Testis (tissue), 3 donors: Measurements from ENCODE around the gene JAKMIP3. TPM values are rescaled to one million over a fixed set of nuclear protein-coding genes. Genes with fewer than 3 reads are reported as not detected.

ENCODE experiments used
- DNase-seq: peaks from one replicate; pipeline ENCODE4 v3.0.0-alpha.2; 2019
- H3K27ac ChIP-seq, 2 donors: fragments of 200-600 bp; sonication (generic); one replicate each; pipeline ENCODE4 v1.5.1; 2019
- H3K27me3 ChIP-seq: fragments of 200-600 bp; sonication (generic); one replicate; pipeline ENCODE4 v1.5.1; 2019
- H3K36me3 ChIP-seq: fragments of 200-600 bp; sonication (generic); one replicate; pipeline ENCODE4 v1.5.1; 2017; ENCODE audit warnings: low read depth; ENCODE audit errors: missing control alignments
- H3K4me1 ChIP-seq: fragments of 200-600 bp; sonication (generic); one replicate; pipeline ENCODE4 v1.5.1; 2019
- H3K4me3 ChIP-seq, 2 donors: fragments of 200-600 bp; sonication (generic); one replicate each; pipeline ENCODE4 v1.5.1; 2017 to 2019
- H3K9me3 ChIP-seq: fragments of 200-600 bp; sonication (generic); one replicate; pipeline ENCODE4 v1.5.1; 2017
- POLR2A ChIP-seq: fragments of 450-650 bp; IDR thresholded peaks from one replicate; pipeline ENCODE4 v1.6.1; 2017; ENCODE audit warnings: antibody characterized with exemption, mild to moderate bottlenecking, moderate library complexity
- WGBS, 2 donors: methylation state at CpG; one replicate each; pipeline ENCODE4 v1.1.5; 2018; 5-methylcytosine and 5-hydroxymethylcytosine counted together
- intact Hi-C: fragments of 100-400 bp; cut with DNase I; formaldehyde crosslinking; loops from one replicate; pipeline ENCODE4 v1.15.1; 2023; ENCODE audit warnings: low total_unique reads
- polyA plus RNA-seq: library from polyadenylated mRNA; stranded (reverse); fragments of 350-450 nt; fragmentation: Illumina TruSeq; extraction: RNeasy Lipid Tissue Mini Kit (QIAGEN cat#74804); gene quantifications from one replicate; pipeline ENCODE4 v1.2.3, GENCODE V29; 2014; ENCODE audit warnings: low read depth, low replicate concordance; ENCODE audit not compliant: insufficient read depth
- total RNA-seq, 2 donors: library from RNA; depleted of rRNA; stranded (reverse); fragments of >200 nt; gene quantifications; one replicate each; pipeline ENCODE4 v1.2.3, GENCODE V29; 2016
- TF ChIP-seq, protein P1 (sequence below), 3 experiments: fragments of 450-650 bp in 2 of 3; fragments of 200-600 bp in 1 of 3; sonication (generic) in 1 of 3; IDR thresholded peaks; one replicate each; pipeline ENCODE4 v1.5.1; 2016 to 2019; ENCODE audit warnings: antibody characterized with exemption in 3 of 3, mild to moderate bottlenecking in 2 of 3, moderate library complexity in 1 of 3

JAKMIP3 gene
- total and polyA plus RNA-seq, 3 donors from 2014 or later: 1.3 to 4.6 (median 3.3) TPM

- TF ChIP-seq POLR2A: no peak
- TF ChIP-seq, protein P1, sequence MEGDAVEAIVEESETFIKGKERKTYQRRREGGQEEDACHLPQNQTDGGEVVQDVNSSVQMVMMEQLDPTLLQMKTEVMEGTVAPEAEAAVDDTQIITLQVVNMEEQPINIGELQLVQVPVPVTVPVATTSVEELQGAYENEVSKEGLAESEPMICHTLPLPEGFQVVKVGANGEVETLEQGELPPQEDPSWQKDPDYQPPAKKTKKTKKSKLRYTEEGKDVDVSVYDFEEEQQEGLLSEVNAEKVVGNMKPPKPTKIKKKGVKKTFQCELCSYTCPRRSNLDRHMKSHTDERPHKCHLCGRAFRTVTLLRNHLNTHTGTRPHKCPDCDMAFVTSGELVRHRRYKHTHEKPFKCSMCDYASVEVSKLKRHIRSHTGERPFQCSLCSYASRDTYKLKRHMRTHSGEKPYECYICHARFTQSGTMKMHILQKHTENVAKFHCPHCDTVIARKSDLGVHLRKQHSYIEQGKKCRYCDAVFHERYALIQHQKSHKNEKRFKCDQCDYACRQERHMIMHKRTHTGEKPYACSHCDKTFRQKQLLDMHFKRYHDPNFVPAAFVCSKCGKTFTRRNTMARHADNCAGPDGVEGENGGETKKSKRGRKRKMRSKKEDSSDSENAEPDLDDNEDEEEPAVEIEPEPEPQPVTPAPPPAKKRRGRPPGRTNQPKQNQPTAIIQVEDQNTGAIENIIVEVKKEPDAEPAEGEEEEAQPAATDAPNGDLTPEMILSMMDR (IDR thresholded peaks at IDR 0.05): no peak
- DNase-seq: peak; percentile 33
- intact Hi-C loops: loop anchor here (5.0 kb wide), 1 partner anchor 134 kb away; no protein-coding TSS in a partner anchor
Measured at GRCh38 chr10:132021046-132021445, 44.7 kb upstream of the JAKMIP3 start.

GRCh38 chr10:132021504-132022143 is 44.1 kb upstream of the JAKMIP3 start:
- TF ChIP-seq POLR2A: no peak
- TF ChIP-seq, protein P1 (IDR thresholded peaks at IDR 0.05): no peak
- Histone ChIP-seq H3K4me3 (no peak overlapping the region), H3K27me3 (no peaks in the 10 kb centered on the region), H3K9me3 (no peaks in the 10 kb centered on the region), H3K36me3 (no peaks in the 10 kb centered on the region), H3K4me1 (no peaks in the 10 kb centered on the region), H3K27ac (no peak overlapping the region)
- 79 to 85% methylated on average over 14 to 16 of the region's 16 CpGs for WGBS, 2 donors
- DNase-seq: no peak
- intact Hi-C loops: loop anchor here (5.0 kb wide), 1 partner anchor 134 kb away; no protein-coding TSS in a partner anchor

More at GRCh38 chr10:132021046-132021445, 44.7 kb upstream of the JAKMIP3 start:
- H3K27ac ChIP-seq: no peak overlapping the region
- H3K27me3 ChIP-seq: no peaks in the 10 kb centered on the region
- H3K9me3 ChIP-seq: no peaks in the 10 kb centered on the region
- H3K4me3 ChIP-seq: no peak overlapping the region
- no peaks in the 10 kb centered on the region for H3K36me3 ChIP-seq
- 84 to 89% methylated on average over 24 of the region's 24 CpGs for WGBS, 2 donors
- no peaks in the 10 kb centered on the region for H3K4me1 ChIP-seq

- no peak for DNase-seq
- WGBS, 2 donors: 90 to 91% methylated on average over 18 of the region's 18 CpGs
Measured at GRCh38 chr10:132022241-132022640, 43.5 kb upstream of the JAKMIP3 start.

DNA sequence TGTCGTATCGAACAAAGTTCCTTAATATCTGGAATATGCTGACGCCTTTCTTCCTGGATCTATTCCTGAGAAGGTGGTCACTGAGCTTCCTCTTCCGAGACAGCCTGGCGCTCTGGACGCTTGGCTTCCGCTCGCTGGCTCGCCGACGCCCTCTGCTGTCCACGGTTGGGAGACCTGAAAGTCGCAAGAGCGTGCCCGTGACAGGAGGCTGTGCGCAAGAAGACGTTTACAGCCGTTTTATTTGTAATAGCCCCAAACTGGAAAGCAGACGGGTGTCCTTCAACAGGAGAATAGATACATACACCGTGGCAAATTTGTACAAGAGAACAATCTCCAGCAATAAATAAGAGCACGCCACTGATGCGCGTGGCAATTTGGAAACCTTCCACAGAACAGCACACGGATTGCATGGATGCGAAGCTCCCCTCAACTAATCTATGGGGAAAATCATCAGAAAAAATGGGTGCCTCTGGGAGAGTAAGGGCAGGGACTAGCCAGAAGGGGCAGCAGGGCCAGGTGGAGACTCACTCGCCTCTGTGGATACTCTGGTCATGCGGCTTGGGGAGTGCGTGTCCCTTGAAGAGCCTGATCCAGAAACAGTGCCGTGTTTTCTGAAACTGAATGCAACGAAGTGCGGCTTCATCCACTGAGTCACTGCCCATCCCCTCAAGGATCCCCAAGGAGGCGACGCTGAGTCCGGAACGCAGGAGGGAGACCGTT is 42.5 kb upstream of the JAKMIP3 start:
- no peak overlapping the region for H3K27ac ChIP-seq
- TF ChIP-seq, protein P1 (IDR thresholded peaks at IDR 0.05): peak; percentile 75 to 88 (median 81)
- no peak for TF ChIP-seq POLR2A
- WGBS, 2 donors: 35 to 45% methylated on average over 36 of the region's 36 CpGs
- intact Hi-C loops: loop anchor here (5.0 kb wide), 1 partner anchor 136 kb away; no protein-coding TSS in a partner anchor
- no peaks in the 10 kb centered on the region for H3K27me3 ChIP-seq
- peak; percentile 85 for DNase-seq
- H3K4me1 ChIP-seq: no peaks in the 10 kb centered on the region
- H3K36me3 ChIP-seq: no peaks in the 10 kb centered on the region
- no peaks in the 10 kb centered on the region for H3K9me3 ChIP-seq
- peak overlapping the region in 1 of 2 donors; percentile 10 for H3K4me3 ChIP-seq

More at GRCh38 chr10:132022241-132022640, 43.5 kb upstream of the JAKMIP3 start:
- Histone ChIP-seq H3K4me1 (no peaks in the 10 kb centered on the region), H3K27me3 (no peaks in the 10 kb centered on the region), H3K36me3 (no peaks in the 10 kb centered on the region), H3K4me3 (no peak overlapping the region), H3K9me3 (no peaks in the 10 kb centered on the region), H3K27ac (no peak overlapping the region)
- TF ChIP-seq, protein P1 (IDR thresholded peaks at IDR 0.05): no peak
- TF ChIP-seq POLR2A: no peak
- intact Hi-C loops: loop anchor here (5.0 kb wide), 1 partner anchor 135 kb away; no protein-coding TSS in a partner anchor
